IMR-90 (cell line): Measurements from ENCODE around the gene ACSL6. TPM values are rescaled to one million over a fixed set of nuclear protein-coding genes. Genes with fewer than 3 reads are reported as not detected.

Source experiments
- ATAC-seq: fragments of 200-7000 bp; cut with Tn5 transposase; 2 replicates; pipeline ENCODE4 v1.9.1; 2020; ENCODE audit warnings: low read depth, mild to moderate bottlenecking, moderate library complexity
- BruUV-seq: library from RNA; stranded (reverse); fragments of 400-500 nt; replicated peaks from 2 replicates; lab custom pipeline; 2021; lab: Mats Ljungman, UMichigan
- CTCF ChIA-PET: fragments of 300-600 bp; formaldehyde crosslinking; extraction: SDS; loops from one replicate; lab custom pipeline; 2021; ENCODE audit warnings: antibody characterized with exemption; lab: Yijun Ruan, JAX
- POLR2A ChIA-PET: fragments of 300-600 bp; sonication (Branson Sonifier 250); formaldehyde crosslinking; loops from one replicate; lab custom pipeline; 2022; ENCODE audit warnings: antibody characterized with exemption; ENCODE audit not compliant: unreplicated experiment; lab: Charles Lee
- DNase-seq: peaks from one replicate; pipeline ENCODE4 v3.0.0; 2013
- H2AFZ ChIP-seq: replicated peaks from 2 replicates; pipeline ENCODE3; 2013; ENCODE audit warnings: low read length, mild to moderate bottlenecking; ENCODE audit not compliant: poor library complexity
- H2AK5ac ChIP-seq: 2 replicates; pipeline ENCODE4 v1.6.1; 2013; ENCODE audit warnings: low read depth, low read length, inconsistent platforms
- H2AK9ac ChIP-seq: replicated peaks from 2 replicates; pipeline ENCODE3; 2013; ENCODE audit warnings: mild to moderate bottlenecking, low read depth, low read length, moderate library complexity; ENCODE audit not compliant: poor library complexity
- H2BK120ac ChIP-seq: 2 replicates; pipeline ENCODE4 v1.6.1; 2013; ENCODE audit warnings: low read depth, low read length, inconsistent platforms
- H2BK15ac ChIP-seq: 3 replicates; pipeline ENCODE4 v1.6.1; 2013; ENCODE audit warnings: low read depth, low read length, inconsistent platforms
- H2BK20ac ChIP-seq: 2 replicates; pipeline ENCODE4 v1.6.1; 2013; ENCODE audit warnings: low read depth, mild to moderate bottlenecking, inconsistent platforms, low read length, moderate library complexity
- H2BK5ac ChIP-seq: 2 replicates; pipeline ENCODE4 v1.6.1; 2013; ENCODE audit warnings: mild to moderate bottlenecking, low read depth, low read length, inconsistent platforms; ENCODE audit not compliant: poor library complexity, severe bottlenecking
- H3K14ac ChIP-seq: replicated peaks from 2 replicates; pipeline ENCODE4 v1.6.1; 2013; ENCODE audit warnings: low read depth, low read length, inconsistent platforms
- H3K18ac ChIP-seq: 2 replicates; pipeline ENCODE4 v1.6.1; 2013; ENCODE audit warnings: low read depth, low read length, control low read depth
- H3K23ac ChIP-seq: 2 replicates; pipeline ENCODE4 v1.6.1; 2013; ENCODE audit warnings: low read depth, low read length, inconsistent platforms
- H3K27ac ChIP-seq: 2 replicates; pipeline ENCODE4 v1.5.1; 2013; ENCODE audit warnings: mild to moderate bottlenecking, control low read depth, low read length; ENCODE audit not compliant: insufficient read depth
- H3K27me3 ChIP-seq: 2 replicates; pipeline ENCODE4 v1.6.1; 2013; ENCODE audit warnings: low read length; ENCODE audit not compliant: control insufficient read depth, insufficient read depth
- H3K36me3 ChIP-seq: 2 replicates; pipeline ENCODE4 v1.6.1; 2013; ENCODE audit warnings: low read length, mixed read lengths; ENCODE audit not compliant: control insufficient read depth, insufficient read depth
- H3K4ac ChIP-seq: 2 replicates; pipeline ENCODE4 v1.6.1; 2013; ENCODE audit warnings: low read depth, low read length, inconsistent platforms
- H3K4me1 ChIP-seq: 2 replicates; pipeline ENCODE4 v1.6.1; 2013; ENCODE audit warnings: low read length, mixed read lengths; ENCODE audit not compliant: control insufficient read depth, insufficient read depth
- H3K4me2 ChIP-seq: 2 replicates; pipeline ENCODE4 v1.6.1; 2013; ENCODE audit warnings: low read depth, mild to moderate bottlenecking, control low read depth, low read length, moderate library complexity
- H3K4me3 ChIP-seq: 2 replicates; pipeline ENCODE4 v1.5.1; 2013; ENCODE audit warnings: low read depth, mild to moderate bottlenecking, control low read depth, low read length, moderate library complexity; ENCODE audit not compliant: insufficient read depth
- H3K56ac ChIP-seq: 2 replicates; pipeline ENCODE4 v1.6.1; 2013; ENCODE audit warnings: low read length, inconsistent platforms; ENCODE audit not compliant: insufficient read depth; ENCODE audit errors: extremely low read depth
- H3K79me1 ChIP-seq, 2 experiments: 2 replicates each; pipeline ENCODE4 v1.6.1; 2013; ENCODE audit warnings: low read length in 2 of 2, inconsistent platforms in 1 of 2, low read depth in 1 of 2
- H3K9ac ChIP-seq: 2 replicates; pipeline ENCODE4 v1.6.1; 2013; ENCODE audit warnings: low read depth, low read length, control low read depth
- H3K9me1 ChIP-seq: 2 replicates; pipeline ENCODE4 v1.6.1; 2013; ENCODE audit warnings: low read length, inconsistent platforms; ENCODE audit not compliant: insufficient read depth
- H3K9me3 ChIP-seq: 2 replicates; pipeline ENCODE4 v1.6.1; 2013; ENCODE audit warnings: low read length; ENCODE audit not compliant: control insufficient read depth, insufficient read depth
- H4K20me1 ChIP-seq: 2 replicates; pipeline ENCODE4 v1.6.1; 2013; ENCODE audit warnings: low read length, inconsistent platforms; ENCODE audit not compliant: insufficient read depth
- H4K5ac ChIP-seq: 2 replicates; pipeline ENCODE4 v1.6.1; 2013; ENCODE audit warnings: mild to moderate bottlenecking, low read depth, low read length, control low read depth
- H4K8ac ChIP-seq, 2 experiments: 2 replicates each; pipeline ENCODE4 v1.6.1; 2013; ENCODE audit warnings: low read depth in 2 of 2, low read length in 2 of 2, control low read depth in 1 of 2, inconsistent platforms in 1 of 2
- H4K91ac ChIP-seq: 2 replicates; pipeline ENCODE4 v1.6.1; 2013; ENCODE audit warnings: low read depth, low read length, inconsistent platforms; ENCODE audit not compliant: insufficient read depth
- BHLHE40 ChIP-seq: fragments of 150-350 bp; IDR thresholded peaks from 2 replicates; pipeline ENCODE4 v1.6.1; 2016; ENCODE audit warnings: mild to moderate bottlenecking, low read depth, low read length
- CEBPB ChIP-seq: IDR thresholded peaks from 2 replicates; pipeline ENCODE4 v1.6.1; 2012; ENCODE audit warnings: low read depth, low read length, improper control_type of control experiment
- CHD1 ChIP-seq: IDR thresholded peaks from 2 replicates; pipeline ENCODE4 v1.6.1; 2012; ENCODE audit warnings: low read depth, low read length, improper control_type of control experiment
- CTCF ChIP-seq: conservative IDR thresholded peaks from 2 replicates; pipeline ENCODE4 v1.5.1; 2012; ENCODE audit warnings: mild to moderate bottlenecking, low read depth, low read length, improper control_type of control experiment
- FOS ChIP-seq: fragments of 150-350 bp; IDR thresholded peaks from 2 replicates; pipeline ENCODE4 v1.6.1; 2016; ENCODE audit warnings: low read depth, low read length
- MAFK ChIP-seq: IDR thresholded peaks from 2 replicates; pipeline ENCODE4 v1.6.1; 2012; ENCODE audit warnings: low read depth, low read length, improper control_type of control experiment
- MAZ ChIP-seq: IDR thresholded peaks from 2 replicates; pipeline ENCODE4 v1.6.1; 2012; ENCODE audit warnings: low read depth, mild to moderate bottlenecking, low read length, improper control_type of control experiment, moderate library complexity, borderline replicate concordance
- MXI1 ChIP-seq: IDR thresholded peaks from 2 replicates; pipeline ENCODE4 v1.6.1; 2012; ENCODE audit warnings: low read depth, mild to moderate bottlenecking, low read length, moderate library complexity, borderline replicate concordance
- NFE2L2 ChIP-seq: fragments of 150-350 bp; IDR thresholded peaks from 2 replicates; pipeline ENCODE4 v1.6.1; 2016; ENCODE audit warnings: low read depth, mild to moderate bottlenecking, low read length
- POLR2A ChIP-seq: IDR thresholded peaks from 2 replicates; pipeline ENCODE4 v1.6.1; 2012; ENCODE audit warnings: mild to moderate bottlenecking, low read depth, low read length
- RAD21 ChIP-seq: IDR thresholded peaks from 2 replicates; pipeline ENCODE4 v1.6.1; 2012; ENCODE audit warnings: low read length, improper control_type of control experiment
- RCOR1 ChIP-seq: IDR thresholded peaks from 2 replicates; pipeline ENCODE4 v1.6.1; 2012; ENCODE audit warnings: mild to moderate bottlenecking, low read length, improper control_type of control experiment; ENCODE audit not compliant: insufficient replicate concordance
- RFX5 ChIP-seq: IDR thresholded peaks from 2 replicates; pipeline ENCODE4 v1.8.0; 2012; ENCODE audit warnings: low read depth, mild to moderate bottlenecking, low read length, moderate library complexity
- SMC3 ChIP-seq: fragments of 150-350 bp; IDR thresholded peaks from 2 replicates; pipeline ENCODE4 v1.6.1; 2016; ENCODE audit warnings: low read depth, mild to moderate bottlenecking, antibody characterized with exemption, low read length, moderate library complexity
- USF2 ChIP-seq: fragments of 150-350 bp; IDR thresholded peaks from 2 replicates; pipeline ENCODE4 v1.6.1; 2017; ENCODE audit warnings: mild to moderate bottlenecking, antibody characterized with exemption, low read length, low read depth
- WGBS, 2 experiments: methylation state at CpG; one replicate each; pipeline versions ENCODE4 v1.1.5 to v1.1.7; 2013; ENCODE audit warnings: missing lambda C conversion rate in 2 of 2; ENCODE audit not compliant: insufficient read length in 1 of 2; ENCODE audit errors: extremely low coverage in 2 of 2; 5-methylcytosine and 5-hydroxymethylcytosine counted together
- dilution Hi-C: fragments of 300-500 bp; cut with HindIII; formaldehyde crosslinking; loops from one replicate; pipeline ENCODE4 v1.14.3; 2018; ENCODE audit warnings: low sequenced_read_pairs; ENCODE audit not compliant: unreplicated experiment
- in situ Hi-C: fragments of 300-500 bp; cut with MboI; formaldehyde crosslinking; loops from 3 replicates; pipeline ENCODE4 v1.14.3; 2019; ENCODE audit warnings: low sequenced_read_pairs, inconsistent platforms, mixed read lengths
- intact Hi-C: fragments of 100-400 bp; cut with micrococcal nuclease; formaldehyde crosslinking; loops from 2 replicates; pipeline ENCODE4 v1.10.0; 2022
- polyA plus RNA-seq, 3 experiments: library from polyadenylated mRNA; depleted of rRNA; stranded (reverse); fragments of >200 nt; gene quantifications; 2 replicates each; pipeline ENCODE4 v1.2.3, GENCODE V29; 2012; ENCODE audit warnings: low replicate concordance in 1 of 3
- total RNA-seq: library from RNA; depleted of rRNA; stranded (reverse); fragments of >200 nt; gene quantifications from 2 replicates; pipeline ENCODE4 v1.2.3, GENCODE V29; 2012
- TF ChIP-seq, protein P1 (sequence below): fragments of 150-350 bp; IDR thresholded peaks from 2 replicates; pipeline ENCODE4 v1.6.1; 2016; ENCODE audit warnings: low read depth, mild to moderate bottlenecking, low read length, moderate library complexity, borderline replicate concordance

Gene ACSL6
- total and polyA plus RNA-seq, 2 of the 4 experiments (the other 2 are of a cell fraction): not detected

DNA sequence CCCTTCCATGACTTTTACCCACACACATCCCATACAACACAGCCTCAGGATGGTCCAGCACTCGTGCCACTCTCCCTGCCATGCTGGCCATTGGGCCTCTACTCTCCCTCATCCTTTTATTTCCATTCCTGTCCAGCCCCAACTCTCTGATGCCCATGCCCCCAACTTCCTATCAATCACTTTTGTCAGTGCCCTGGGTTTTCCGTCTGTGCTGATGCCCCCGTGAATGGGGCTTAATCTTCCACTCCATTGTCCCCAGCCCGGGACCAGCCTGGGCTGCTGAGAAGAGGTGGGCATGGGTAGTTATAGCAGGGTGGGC is 12.6 kb upstream of the ACSL6 start:
- no peak for TF ChIP-seq USF2
- TF ChIP-seq, protein P1, sequence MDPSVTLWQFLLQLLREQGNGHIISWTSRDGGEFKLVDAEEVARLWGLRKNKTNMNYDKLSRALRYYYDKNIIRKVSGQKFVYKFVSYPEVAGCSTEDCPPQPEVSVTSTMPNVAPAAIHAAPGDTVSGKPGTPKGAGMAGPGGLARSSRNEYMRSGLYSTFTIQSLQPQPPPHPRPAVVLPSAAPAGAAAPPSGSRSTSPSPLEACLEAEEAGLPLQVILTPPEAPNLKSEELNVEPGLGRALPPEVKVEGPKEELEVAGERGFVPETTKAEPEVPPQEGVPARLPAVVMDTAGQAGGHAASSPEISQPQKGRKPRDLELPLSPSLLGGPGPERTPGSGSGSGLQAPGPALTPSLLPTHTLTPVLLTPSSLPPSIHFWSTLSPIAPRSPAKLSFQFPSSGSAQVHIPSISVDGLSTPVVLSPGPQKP: no peak
- no peak for TF ChIP-seq CTCF
- TF ChIP-seq CEBPB: no peak
- TF ChIP-seq NFE2L2: no peak
- TF ChIP-seq RFX5: no peak
- no peak for TF ChIP-seq MAFK
- TF ChIP-seq FOS: no peak
- no peak for TF ChIP-seq BHLHE40
- no peak for TF ChIP-seq RAD21
- TF ChIP-seq RCOR1: no peak
- TF ChIP-seq MXI1: no peak
- TF ChIP-seq MAZ: no peak
- no peak for TF ChIP-seq CHD1
- no peak for TF ChIP-seq POLR2A
- TF ChIP-seq SMC3: no peak
- Histone ChIP-seq H2BK20ac (no peak overlapping the region), H2BK120ac (no peak overlapping the region), H3K27me3 (peaks cover 18% of the 10 kb centered on the region), H3K79me1 (no peaks in the 10 kb centered on the region), H3K9me3 (no peaks in the 10 kb centered on the region), H4K5ac (no peak overlapping the region), H3K4me3 (no peak overlapping the region), H4K20me1 (no peaks in the 10 kb centered on the region), H3K56ac (no peak overlapping the region), H3K36me3 (no peaks in the 10 kb centered on the region), H2AK9ac (no peak overlapping the region), H2AK5ac (no peak overlapping the region), H3K23ac (no peak overlapping the region), H3K9me1 (no peaks in the 10 kb centered on the region), H3K4me2 (no peak overlapping the region), H3K4ac (no peak overlapping the region), H3K9ac (no peak overlapping the region), H2AFZ (no peak overlapping the region), H4K91ac (no peak overlapping the region), H4K8ac (no peak overlapping the region), H3K27ac (no peak overlapping the region), H2BK15ac (no peak overlapping the region), H3K18ac (no peak overlapping the region), H3K4me1 (no peaks in the 10 kb centered on the region), H2BK5ac (no peak overlapping the region), H3K14ac (no peak overlapping the region)
- no peak for ATAC-seq
- in situ Hi-C loops: no loop called here
- intact Hi-C loops: no loop called here
- no peak for DNase-seq
- dilution Hi-C loops: no loop called here
- CTCF ChIA-PET: interaction anchor here (0.5 kb wide), 1 partner anchor 1635 kb away, joined by 3 read pairs; no protein-coding TSS in a partner anchor
- POLR2A ChIA-PET: no interaction called here
- no TSS peak for BruUV-seq
- WGBS, 2 experiments: 20% methylated on average over 1 of the region's 4 CpGs; no CpG with 5 or more reads in 1 of the 2 experiments
